ENCODE results near the gene FBLN1.

Gene FBLN1

GRCh38 chr22:45584621-45585436, 82.1 kb downstream of the FBLN1 start:
- no peaks in the 10 kb centered on the region for H3K36me3 ChIP-seq (ENCODE audit: low read length)
- no peak overlapping the region for H3K4me2 ChIP-seq (ENCODE audit: low read depth, low read length, poor library complexity, severe bottlenecking)
- TF ChIP-seq CTCF (IDR thresholded peaks at IDR 0.05; ENCODE audit: insufficient read depth, low read length, poor library complexity, severe bottlenecking) (no peak), EZH2phosphoT487 (conservative IDR thresholded peaks at IDR 0.05; ENCODE audit: low read length) (no peak)
- no peaks in the 10 kb centered on the region for H3K9me2 ChIP-seq (replicated peaks; ENCODE audit: insufficient read depth, low read length)
- no peak overlapping the region for H2AFZ ChIP-seq (ENCODE audit: low read depth, low read length, severe bottlenecking)
- H3K9me3 ChIP-seq (ENCODE audit: insufficient read depth, low read length): no peaks in the 10 kb centered on the region
- no peak overlapping the region for H3K4me3 ChIP-seq (ENCODE audit: insufficient read depth, low read length, poor library complexity, severe bottlenecking)
- no peak overlapping the region for H3K9ac ChIP-seq (ENCODE audit: low read length)
- no peaks in the 10 kb centered on the region for H4K20me1 ChIP-seq (ENCODE audit: low read depth, low read length)
- H3K27ac ChIP-seq (ENCODE audit: low read depth, low read length): no peak overlapping the region
- no peaks in the 10 kb centered on the region for H3K79me2 ChIP-seq (ENCODE audit: insufficient read depth, low read length)
- H3K27me3 ChIP-seq (ENCODE audit: low read length): no peaks in the 10 kb centered on the region
- H3F3A ChIP-seq (ENCODE audit: insufficient read depth): no peaks in the 10 kb centered on the region

- Histone ChIP-seq H3K9me3 (ENCODE audit: insufficient read depth, low read length) (no peaks in the 10 kb centered on the region), H3K4me3 (ENCODE audit: insufficient read depth, low read length, poor library complexity, severe bottlenecking) (no peak overlapping the region), H3K27me3 (ENCODE audit: low read length) (no peaks in the 10 kb centered on the region), H3K27ac (ENCODE audit: low read depth, low read length) (no peak overlapping the region), H2AFZ (ENCODE audit: low read depth, low read length, severe bottlenecking) (no peak overlapping the region), H3K36me3 (ENCODE audit: low read length) (no peaks in the 10 kb centered on the region), H3K9ac (ENCODE audit: low read length) (no peak overlapping the region), H3F3A (ENCODE audit: insufficient read depth) (no peaks in the 10 kb centered on the region), H4K20me1 (ENCODE audit: low read depth, low read length) (no peaks in the 10 kb centered on the region), H3K9me2 (replicated peaks; ENCODE audit: insufficient read depth, low read length) (no peaks in the 10 kb centered on the region), H3K4me2 (ENCODE audit: low read depth, low read length, poor library complexity, severe bottlenecking) (no peak overlapping the region), H3K79me2 (ENCODE audit: insufficient read depth, low read length) (no peaks in the 10 kb centered on the region)
- TF ChIP-seq CTCF (IDR thresholded peaks at IDR 0.05; ENCODE audit: insufficient read depth, low read length, poor library complexity, severe bottlenecking): no peak
- TF ChIP-seq EZH2phosphoT487 (conservative IDR thresholded peaks at IDR 0.05; ENCODE audit: low read length): no peak
Observed at GRCh38 chr22:45585437-45585755, 82.7 kb downstream of the FBLN1 start.

GRCh38 chr22:45585946-45586540, 83.4 kb downstream of the FBLN1 start:
- no peak overlapping the region for H3K4me3 ChIP-seq (ENCODE audit: insufficient read depth, low read length, poor library complexity, severe bottlenecking)
- no peaks in the 10 kb centered on the region for H3F3A ChIP-seq (ENCODE audit: insufficient read depth)
- no peaks in the 10 kb centered on the region for H3K36me3 ChIP-seq (ENCODE audit: low read length)
- TF ChIP-seq EZH2phosphoT487 (conservative IDR thresholded peaks at IDR 0.05; ENCODE audit: low read length): no peak
- TF ChIP-seq CTCF (IDR thresholded peaks at IDR 0.05; ENCODE audit: insufficient read depth, low read length, poor library complexity, severe bottlenecking): no peak
- no peak overlapping the region for H2AFZ ChIP-seq (ENCODE audit: low read depth, low read length, severe bottlenecking)
- H3K27me3 ChIP-seq (ENCODE audit: low read length): no peaks in the 10 kb centered on the region
- H3K9ac ChIP-seq (ENCODE audit: low read length): no peak overlapping the region
- no peaks in the 10 kb centered on the region for H4K20me1 ChIP-seq (ENCODE audit: low read depth, low read length)
- H3K79me2 ChIP-seq (ENCODE audit: insufficient read depth, low read length): no peaks in the 10 kb centered on the region
- H3K27ac ChIP-seq (ENCODE audit: low read depth, low read length): no peak overlapping the region
- H3K9me3 ChIP-seq (ENCODE audit: insufficient read depth, low read length): no peaks in the 10 kb centered on the region
- H3K4me2 ChIP-seq (ENCODE audit: low read depth, low read length, poor library complexity, severe bottlenecking): no peak overlapping the region
- H3K9me2 ChIP-seq (replicated peaks; ENCODE audit: insufficient read depth, low read length): no peaks in the 10 kb centered on the region
